Heart left ventricle (tissue), 16 donors: ENCODE data around the gene B3GALT2. TPM values are rescaled to one million over a fixed set of nuclear protein-coding genes. Genes with fewer than 3 reads are reported as not detected.

Experiments used
- ATAC-seq, 4 donors: fragments of 200-7000 bp; cut with Tn5 transposase; one replicate each; pipeline ENCODE4 v1.9.1; 2020 to 2022; ENCODE audit warnings: moderate library complexity in 4 of 4, mild to moderate bottlenecking in 3 of 4, moderate number of reproducible peaks in 1 of 4
- DNase-seq, 5 donors: peaks; one replicate each; pipeline ENCODE4 v3.0.0-alpha.2; 2020
- H3K27ac ChIP-seq, 12 donors: fragments of 200-600 bp; sonication (generic) in 4 of 12; one replicate each; pipeline versions ENCODE4 v1.5.0 to v1.8.0; 2016 to 2022; ENCODE audit warnings: mild to moderate bottlenecking in 2 of 12
- H3K27me3 ChIP-seq, 9 donors: fragments of 200-600 bp; sonication (generic) in 2 of 9; one replicate each; pipeline versions ENCODE4 v1.5.1 to v1.8.0; 2016 to 2022; ENCODE audit warnings: mild to moderate bottlenecking in 3 of 9
- H3K36me3 ChIP-seq, 9 donors: fragments of 200-600 bp; sonication (generic) in 2 of 9; one replicate each; pipeline versions ENCODE4 v1.5.0 to v1.8.0; 2018 to 2022; ENCODE audit warnings: mild to moderate bottlenecking in 2 of 9
- H3K4me1 ChIP-seq, 12 donors: fragments of 200-600 bp; sonication (generic) in 4 of 12; one replicate each; pipeline versions ENCODE4 v1.5.0 to v1.8.0; 2016 to 2022; ENCODE audit warnings: mild to moderate bottlenecking in 3 of 12
- H3K4me3 ChIP-seq, 12 donors: fragments of 200-600 bp; sonication (generic) in 4 of 12; one replicate each; pipeline versions ENCODE4 v1.5.0 to v1.8.0; 2017 to 2022; ENCODE audit warnings: mild to moderate bottlenecking in 9 of 12, moderate library complexity in 4 of 12
- H3K9me3 ChIP-seq, 12 donors: fragments of 200-600 bp; sonication (generic) in 4 of 12; one replicate each; pipeline versions ENCODE4 v1.5.0 to v1.8.0; 2016 to 2022; ENCODE audit warnings: mild to moderate bottlenecking in 1 of 12
- POLR2A ChIP-seq, 2 donors: fragments of 450-650 bp; IDR thresholded peaks; one replicate each; pipeline ENCODE4 v1.6.1; 2017; ENCODE audit warnings: antibody characterized with exemption in 2 of 2, mild to moderate bottlenecking in 2 of 2, moderate library complexity in 2 of 2
- WGBS, 4 donors: extraction: QIAGEN DNeasy Blood & Tissue Kit in 2 of 4; methylation state at CpG; one replicate each; pipeline versions ENCODE4 v1.1.5 to v1.1.7; 2013 to 2018; 5-methylcytosine and 5-hydroxymethylcytosine counted together
- intact Hi-C, 10 donors: fragments of 100-400 bp; cut with DNase I; formaldehyde crosslinking; loops; one replicate each; pipeline versions ENCODE4 v1.11.1 to v1.14.2; 2022
- microRNA counts, 2 donors: library from miRNA; unstranded; fragments of <30 nt; microRNA quantifications; one replicate each; lab custom pipeline; 2016
- microRNA-seq, 4 donors: library from miRNA; unstranded; fragments of <30 nt; microRNA quantifications; one replicate each; pipeline versions ENCODE4 to v1.2.0, GENCODE V29; 2017 to 2020
- polyA plus RNA-seq, 2 donors: library from polyadenylated mRNA; stranded (reverse); fragments of 200-250 nt; gene quantifications; one replicate each; pipeline ENCODE4 v1.2.3, GENCODE V29; 2013
- total RNA-seq, 9 donors: library from RNA; depleted of rRNA in 2 of 9; stranded (reverse); fragments of >200 nt in 2 of 9; fragmentation: NEBNext Ultra II Directional in 3 of 9; extraction: Animal tissue kit (Norgen Biotek cat#: 25700) in 3 of 9; gene quantifications; one replicate each; pipeline versions ENCODE4 v1.1.0 to v1.2.4, GENCODE V29; 2016 to 2023
- TF ChIP-seq, protein P1 (sequence below), 12 donors: fragments of 200-600 bp; sonication (generic) in 4 of 12; IDR thresholded peaks; one replicate each; pipeline versions ENCODE4 v1.5.0 to v1.8.0; 2018 to 2022; ENCODE audit warnings: antibody characterized with exemption in 12 of 12, mild to moderate bottlenecking in 5 of 12
- donor health status: ischemic (EF 13 %, LVEDD 7.1; RV severe dilation, severe dysfunction).
- donor health status: healthy with polysubstance abuse.
- donor health status: DM: no; HTN: yes; CAD: no.
- donor health status: DM: no; HTN: no; CAD: no.
- donor health status: ischemic (EF 25% LVEDD 6.9; RV normal size, moderate dysfunction).
- donor health status: ischemic (EF 25% LVEDD 5.7; RV mildly dilated, moderate dysfunction).
- donor health status: healthy.
- donor health status: DM: yes; HTN: yes; CAD: no.
- donor health status: ischemic (EF 35%, LVEDD 5.7; RV mildly dilated, moderate dysfunction).
- donor health status: nonischemic (EF 11% LVEDD 7.7; RV severe dilation, severe dysfunction).
- donor health status: DM: yes; HTN: yes; CAD: no.
- donor health status: PGD.
- donor health status: ischemic (EF 29% LVEDD 5.4; RV normal size, mild dysfunction).
- donor health status: nonischemic (EF 23%, LVEDD 6.1; RV moderate dilation, normal function).

The B3GALT2 gene
- total and polyA plus RNA-seq, 11 donors, result 14.6 to 67.0 (median 53.2) TPM

DNA sequence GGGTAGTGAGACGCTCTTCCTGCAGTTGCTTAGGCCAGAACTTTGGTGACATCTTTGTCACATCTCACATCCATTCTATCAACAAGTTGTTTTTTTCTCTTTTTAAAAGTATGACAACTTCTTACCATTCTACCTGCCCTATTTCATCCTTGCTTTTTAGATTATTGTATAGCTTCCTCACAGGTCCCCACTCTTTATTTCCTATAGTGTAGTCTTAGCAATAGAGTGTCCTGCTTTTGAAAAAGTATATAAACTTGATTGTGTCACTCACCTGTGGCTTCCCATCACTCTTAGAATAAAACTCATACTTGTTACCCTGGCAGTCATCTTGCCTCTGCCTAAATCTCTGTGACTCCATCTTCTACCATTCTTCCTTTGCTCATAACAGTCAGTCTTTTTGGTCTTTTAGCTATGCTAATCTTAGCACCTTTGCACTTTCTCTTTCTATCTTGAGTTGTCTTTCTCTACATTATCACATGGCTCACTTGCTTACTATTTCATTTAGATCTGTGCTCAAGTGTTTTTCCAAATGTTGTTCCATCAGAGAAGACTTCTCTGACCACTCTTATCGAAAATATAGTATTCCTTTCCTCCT, 55.0 kb downstream of the B3GALT2 start:
- H3K9me3 ChIP-seq, result no peaks in the 10 kb centered on the region
- no peaks in the 10 kb centered on the region for H3K27me3 ChIP-seq
- H3K36me3 ChIP-seq, result peaks cover 0 to 86% (median 72%) of the 10 kb centered on the region in 9 donors
- WGBS, 4 donors, result 92 to 98% (median 95%) methylated on average over 2 of the region's 2 CpGs
- peaks cover 0 to 23% (median 4%) of the 10 kb centered on the region in 12 donors for H3K4me1 ChIP-seq
- TF ChIP-seq, protein P1, sequence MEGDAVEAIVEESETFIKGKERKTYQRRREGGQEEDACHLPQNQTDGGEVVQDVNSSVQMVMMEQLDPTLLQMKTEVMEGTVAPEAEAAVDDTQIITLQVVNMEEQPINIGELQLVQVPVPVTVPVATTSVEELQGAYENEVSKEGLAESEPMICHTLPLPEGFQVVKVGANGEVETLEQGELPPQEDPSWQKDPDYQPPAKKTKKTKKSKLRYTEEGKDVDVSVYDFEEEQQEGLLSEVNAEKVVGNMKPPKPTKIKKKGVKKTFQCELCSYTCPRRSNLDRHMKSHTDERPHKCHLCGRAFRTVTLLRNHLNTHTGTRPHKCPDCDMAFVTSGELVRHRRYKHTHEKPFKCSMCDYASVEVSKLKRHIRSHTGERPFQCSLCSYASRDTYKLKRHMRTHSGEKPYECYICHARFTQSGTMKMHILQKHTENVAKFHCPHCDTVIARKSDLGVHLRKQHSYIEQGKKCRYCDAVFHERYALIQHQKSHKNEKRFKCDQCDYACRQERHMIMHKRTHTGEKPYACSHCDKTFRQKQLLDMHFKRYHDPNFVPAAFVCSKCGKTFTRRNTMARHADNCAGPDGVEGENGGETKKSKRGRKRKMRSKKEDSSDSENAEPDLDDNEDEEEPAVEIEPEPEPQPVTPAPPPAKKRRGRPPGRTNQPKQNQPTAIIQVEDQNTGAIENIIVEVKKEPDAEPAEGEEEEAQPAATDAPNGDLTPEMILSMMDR (IDR thresholded peaks at IDR 0.05), result no peak
- TF ChIP-seq POLR2A (IDR thresholded peaks at IDR 0.05), result no peak
- intact Hi-C loops, result no loop called here
- ATAC-seq, result no peak
- DNase-seq, result no peak
- H3K4me3 ChIP-seq, result no peak overlapping the region
- no peak overlapping the region for H3K27ac ChIP-seq

MicroRNAs within 50 kb of the gene (microRNA counts, 767-probe panel; counts per million panel counts)
- 0 to 71.6 counts per million in 2 donors for microRNA hsa-miR-1278 (lab: Ali Mortazavi, UCI)

Small RNA genes lying within 50 kb of the gene (microRNA-seq; reads per million reads assigned to microRNA genes)
- gene MIR1278, result 0 to 0.60 (median 0.10) reads per million in 4 donors

Other genes with a start within 250 kb of the B3GALT2 start
- 10 to 100 TPM; 28.8 to 45.3 (median 37.1) TPM for gene UCHL5, start 127.3 kb downstream of the B3GALT2 start, total RNA-seq
- gene UCHL5, start 127.3 kb downstream of the B3GALT2 start, polyA plus RNA-seq, result 10 to 100 TPM; 21.4 to 30.8 TPM
- gene RO60, start 127.0 kb downstream of the B3GALT2 start, total RNA-seq, result 10 to 100 TPM; 48.3 to 67.7 (median 55.6) TPM
- 10 to 100 TPM in 1 of 2 donors, 1 to 10 TPM in 1; 5.9 to 20.5 TPM for gene RO60, start 127.0 kb downstream of the B3GALT2 start, polyA plus RNA-seq
- gene GLRX2, start 81.2 kb downstream of the B3GALT2 start, total RNA-seq, result 100 to 1,000 TPM in 1 of 9 donors, 10 to 100 TPM in 8; 11.0 to 102 (median 28.5) TPM
- 10 to 100 TPM; 45.3 to 57.6 TPM for gene GLRX2, start 81.2 kb downstream of the B3GALT2 start, polyA plus RNA-seq
- 10 to 100 TPM; 26.6 to 57.3 (median 53.6) TPM for gene CDC73, start 64.6 kb downstream of the B3GALT2 start, total RNA-seq
- 10 to 100 TPM in 1 of 2 donors, 1 to 10 TPM in 1; 8.3 to 20.7 TPM for gene CDC73, start 64.6 kb downstream of the B3GALT2 start, polyA plus RNA-seq